Tibial nerve (tissue), 4 donors: ENCODE measurements around the gene KCNJ6. TPM values are rescaled to one million over a fixed set of nuclear protein-coding genes. Genes with fewer than 3 reads are reported as not detected.

Source experiments
- DNase-seq, 2 donors: peaks; one replicate each; pipeline ENCODE4 v3.0.0-alpha.2; 2019; ENCODE audit warnings: low spot score in 2 of 2
- H3K27ac ChIP-seq, 4 donors: fragments of 200-600 bp; sonication (generic) in 3 of 4; one replicate each; pipeline ENCODE4 v1.5.1; 2017 to 2019; ENCODE audit warnings: mild to moderate bottlenecking in 1 of 4
- H3K27me3 ChIP-seq, 2 donors: fragments of 200-600 bp; sonication (generic) in 1 of 2; one replicate each; pipeline versions ENCODE4 v1.5.1 to v1.6.0; 2017 to 2019
- H3K36me3 ChIP-seq, 3 donors: fragments of 200-600 bp; sonication (generic); one replicate each; pipeline ENCODE4 v1.5.1; 2018 to 2019
- H3K4me1 ChIP-seq, 4 donors: fragments of 200-600 bp; sonication (generic) in 3 of 4; one replicate each; pipeline ENCODE4 v1.5.1; 2017 to 2019
- H3K4me3 ChIP-seq, 4 donors: fragments of 200-600 bp; sonication (generic) in 3 of 4; one replicate each; pipeline ENCODE4 v1.5.1; 2017 to 2019; ENCODE audit warnings: mild to moderate bottlenecking in 1 of 4, moderate library complexity in 1 of 4
- H3K9me3 ChIP-seq, 4 donors: fragments of 200-600 bp; sonication (generic) in 3 of 4; one replicate each; pipeline ENCODE4 v1.5.1; 2017 to 2019
- EP300 ChIP-seq, 2 donors: sonication (generic); formaldehyde crosslinking; IDR thresholded peaks; one replicate each; pipeline ENCODE4 v1.6.1; 2017; ENCODE audit warnings: antibody characterized with exemption in 2 of 2, mild to moderate bottlenecking in 1 of 2
- POLR2A ChIP-seq, 2 donors: fragments of 450-650 bp; IDR thresholded peaks; one replicate each; pipeline ENCODE4 v1.6.1; 2017; ENCODE audit warnings: antibody characterized with exemption in 2 of 2, mild to moderate bottlenecking in 2 of 2, moderate library complexity in 2 of 2
- WGBS, 2 donors: methylation state at CpG; one replicate each; pipeline ENCODE4 v1.1.5; 2018; 5-methylcytosine and 5-hydroxymethylcytosine counted together
- total RNA-seq, 4 donors: library from RNA; depleted of rRNA; stranded (reverse); fragments of >200 nt; gene quantifications; one replicate each; pipeline ENCODE4 v1.1.0, GENCODE V29; 2016
- TF ChIP-seq, protein P1 (sequence below), 5 experiments: fragments of 200-600 bp in 3 of 5; fragments of 450-650 bp in 2 of 5; sonication (generic) in 3 of 5; IDR thresholded peaks; one replicate each; pipeline ENCODE4 v1.5.1; 2016 to 2019; ENCODE audit warnings: antibody characterized with exemption in 5 of 5, mild to moderate bottlenecking in 3 of 5, moderate library complexity in 2 of 5

KCNJ6 gene
- total RNA-seq, 4 donors from 2014 or later: not detected

DNA sequence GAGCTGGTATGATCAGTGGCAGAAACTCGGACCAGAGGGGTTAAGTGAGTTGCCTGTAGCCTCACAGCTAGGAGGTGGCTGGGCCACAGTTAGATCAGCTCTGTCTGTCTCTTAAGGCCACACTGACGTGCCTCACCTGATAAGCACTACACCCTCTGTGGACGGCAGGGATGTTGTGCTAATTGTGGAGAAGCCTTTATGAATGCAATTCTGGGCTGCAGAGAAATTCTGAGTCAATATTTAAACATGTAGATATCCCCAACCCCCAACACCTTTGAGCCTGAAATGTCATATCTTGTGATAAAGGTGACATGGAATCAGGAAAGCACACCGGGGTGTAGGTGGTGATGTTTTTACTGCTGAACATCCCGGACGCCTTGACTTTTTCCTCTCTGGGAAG is 88.3 kb downstream of the KCNJ6 start:
- H3K4me3 ChIP-seq: no peak overlapping the region
- no peaks in the 10 kb centered on the region for H3K36me3 ChIP-seq
- no peaks in the 10 kb centered on the region for H3K27me3 ChIP-seq
- TF ChIP-seq POLR2A (IDR thresholded peaks at IDR 0.05) (no peak), EP300 (IDR thresholded peaks at IDR 0.05) (no peak)
- TF ChIP-seq, protein P1, sequence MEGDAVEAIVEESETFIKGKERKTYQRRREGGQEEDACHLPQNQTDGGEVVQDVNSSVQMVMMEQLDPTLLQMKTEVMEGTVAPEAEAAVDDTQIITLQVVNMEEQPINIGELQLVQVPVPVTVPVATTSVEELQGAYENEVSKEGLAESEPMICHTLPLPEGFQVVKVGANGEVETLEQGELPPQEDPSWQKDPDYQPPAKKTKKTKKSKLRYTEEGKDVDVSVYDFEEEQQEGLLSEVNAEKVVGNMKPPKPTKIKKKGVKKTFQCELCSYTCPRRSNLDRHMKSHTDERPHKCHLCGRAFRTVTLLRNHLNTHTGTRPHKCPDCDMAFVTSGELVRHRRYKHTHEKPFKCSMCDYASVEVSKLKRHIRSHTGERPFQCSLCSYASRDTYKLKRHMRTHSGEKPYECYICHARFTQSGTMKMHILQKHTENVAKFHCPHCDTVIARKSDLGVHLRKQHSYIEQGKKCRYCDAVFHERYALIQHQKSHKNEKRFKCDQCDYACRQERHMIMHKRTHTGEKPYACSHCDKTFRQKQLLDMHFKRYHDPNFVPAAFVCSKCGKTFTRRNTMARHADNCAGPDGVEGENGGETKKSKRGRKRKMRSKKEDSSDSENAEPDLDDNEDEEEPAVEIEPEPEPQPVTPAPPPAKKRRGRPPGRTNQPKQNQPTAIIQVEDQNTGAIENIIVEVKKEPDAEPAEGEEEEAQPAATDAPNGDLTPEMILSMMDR (IDR thresholded peaks at IDR 0.05): no peak
- no peak for DNase-seq
- no peaks in the 10 kb centered on the region for H3K4me1 ChIP-seq
- no peaks in the 10 kb centered on the region for H3K9me3 ChIP-seq
- 82 to 87% methylated on average over 6 of the region's 6 CpGs for WGBS, 2 donors
- no peak overlapping the region for H3K27ac ChIP-seq

DNA sequence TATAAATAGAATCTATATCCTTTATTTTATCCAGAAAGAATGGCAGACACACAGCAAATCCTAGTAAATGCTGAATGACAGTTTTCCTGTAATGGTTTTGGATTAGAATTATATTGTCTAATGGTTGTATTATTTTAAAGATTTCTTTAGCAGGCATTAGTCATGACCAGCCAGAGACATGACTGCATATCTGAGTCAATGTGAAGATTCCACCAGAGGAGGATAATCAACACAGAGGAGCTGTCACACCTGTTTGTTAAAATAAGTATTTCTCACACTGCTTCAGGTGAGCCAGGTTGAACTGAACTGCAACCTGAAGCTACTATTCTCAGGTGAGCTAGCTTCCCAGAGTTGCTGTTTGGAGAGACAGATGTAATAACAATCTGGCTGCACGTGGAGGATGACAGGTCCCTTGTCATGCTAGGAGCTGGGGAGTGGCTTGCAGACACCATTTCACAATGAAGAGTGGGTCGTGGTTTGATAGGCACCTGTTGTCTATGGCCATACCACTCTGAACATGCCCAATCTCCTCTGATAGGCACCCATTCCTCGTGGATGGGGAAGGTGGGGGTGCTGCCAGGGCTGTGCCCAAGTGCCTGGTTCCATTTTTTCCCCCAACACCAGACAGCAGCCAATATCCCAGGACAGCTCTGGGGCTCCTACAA is 94.3 kb downstream of the KCNJ6 start:
- 49 to 55% methylated on average over 3 of the region's 3 CpGs for WGBS, 2 donors
- TF ChIP-seq EP300 (IDR thresholded peaks at IDR 0.05) (no peak), POLR2A (IDR thresholded peaks at IDR 0.05) (no peak)
- TF ChIP-seq, protein P1 (IDR thresholded peaks at IDR 0.05): no peak
- no peaks in the 10 kb centered on the region for H3K36me3 ChIP-seq
- no peak for DNase-seq
- H3K9me3 ChIP-seq: no peaks in the 10 kb centered on the region
- H3K4me1 ChIP-seq: no peaks in the 10 kb centered on the region
- no peak overlapping the region for H3K27ac ChIP-seq
- H3K27me3 ChIP-seq: no peaks in the 10 kb centered on the region
- no peak overlapping the region for H3K4me3 ChIP-seq

DNA sequence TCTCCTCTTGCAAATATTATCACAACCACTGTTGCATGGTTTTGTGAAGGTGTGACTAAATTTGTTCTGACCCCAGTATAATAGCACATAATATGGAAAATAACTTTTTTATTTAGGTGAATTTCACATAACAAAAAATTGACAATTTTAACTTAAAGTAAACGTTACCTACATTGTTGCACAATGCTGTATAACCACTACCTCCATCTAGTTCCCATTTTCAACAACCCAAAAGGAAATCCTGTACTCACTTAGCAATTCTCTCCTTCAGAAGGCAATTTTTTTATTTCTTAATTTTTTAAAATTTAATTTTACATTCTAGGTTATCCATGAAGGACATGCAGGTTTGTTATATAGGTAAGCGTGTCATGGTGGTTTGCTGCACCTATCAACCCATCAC is 95.2 kb downstream of the KCNJ6 start:
- Histone ChIP-seq H3K27ac (no peak overlapping the region), H3K36me3 (no peaks in the 10 kb centered on the region), H3K4me3 (no peak overlapping the region), H3K9me3 (no peaks in the 10 kb centered on the region), H3K4me1 (no peaks in the 10 kb centered on the region), H3K27me3 (no peaks in the 10 kb centered on the region)
- TF ChIP-seq POLR2A (IDR thresholded peaks at IDR 0.05): no peak
- TF ChIP-seq, protein P1 (IDR thresholded peaks at IDR 0.05): no peak
- no peak for TF ChIP-seq EP300 (IDR thresholded peaks at IDR 0.05)
- no peak for DNase-seq
- WGBS, 2 donors: 91 to 92% methylated on average over 2 of the region's 2 CpGs

DNA sequence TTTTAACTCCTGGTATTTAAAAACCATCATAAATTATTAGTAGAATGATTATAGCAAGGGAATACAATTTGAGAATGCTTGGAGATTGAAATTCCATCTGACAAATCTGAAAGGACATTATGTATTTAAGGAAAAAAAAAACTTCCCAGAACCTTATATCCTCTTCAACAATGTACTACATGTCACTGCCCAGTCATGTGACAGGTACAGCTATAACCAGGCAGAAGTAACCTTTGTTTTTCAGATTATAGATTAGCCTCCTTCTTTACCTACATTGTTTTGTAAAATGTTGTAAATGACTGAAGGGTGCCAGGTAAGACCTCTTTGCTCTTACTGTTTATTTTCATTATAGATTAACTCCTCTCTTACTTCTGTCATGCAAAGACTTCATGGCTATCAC is 96.9 kb downstream of the KCNJ6 start:
- TF ChIP-seq POLR2A (IDR thresholded peaks at IDR 0.05) (no peak), EP300 (IDR thresholded peaks at IDR 0.05) (no peak)
- TF ChIP-seq, protein P1 (IDR thresholded peaks at IDR 0.05): no peak
- Histone ChIP-seq H3K9me3 (no peaks in the 10 kb centered on the region), H3K27ac (no peak overlapping the region), H3K4me1 (no peaks in the 10 kb centered on the region), H3K4me3 (no peak overlapping the region), H3K27me3 (no peaks in the 10 kb centered on the region), H3K36me3 (no peaks in the 10 kb centered on the region)
- no peak for DNase-seq

DNA sequence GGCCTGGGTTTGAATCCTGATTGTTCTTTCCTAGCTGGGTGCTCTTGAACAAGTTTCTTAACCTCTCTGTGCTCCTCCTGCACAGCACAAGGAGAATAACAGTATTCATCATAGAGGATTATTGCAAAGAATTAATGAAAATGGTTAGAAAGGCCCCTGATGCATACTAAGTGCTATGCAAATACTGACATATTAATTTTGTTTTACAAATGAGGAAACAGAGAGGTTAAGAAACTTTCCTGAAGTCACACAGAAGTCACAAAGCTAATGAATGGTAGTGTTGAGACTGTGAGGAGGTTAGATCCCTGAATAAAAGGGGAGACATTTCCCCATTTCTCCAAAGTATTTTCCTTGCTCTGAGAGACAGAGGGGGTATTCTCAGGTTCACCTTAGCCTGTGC is 99.0 kb downstream of the KCNJ6 start:
- Histone ChIP-seq H3K36me3 (no peaks in the 10 kb centered on the region), H3K4me3 (no peak overlapping the region), H3K27me3 (no peaks in the 10 kb centered on the region), H3K4me1 (no peaks in the 10 kb centered on the region), H3K9me3 (peaks cover 0 to 15% (median 2%) of the 10 kb centered on the region in 4 donors), H3K27ac (no peak overlapping the region)
- no peak for DNase-seq
- TF ChIP-seq POLR2A (IDR thresholded peaks at IDR 0.05): no peak
- no peak for TF ChIP-seq EP300 (IDR thresholded peaks at IDR 0.05)
- TF ChIP-seq, protein P1 (IDR thresholded peaks at IDR 0.05): no peak
